PC-3 (cell line): ENCODE results near the gene MUTYH.
"Not testable (repeated sequence)": the region's sequence is repeated elsewhere in the genome, so short reads cannot be mapped to it uniquely, and the experiment has no call there.

ENCODE experiments used
- CTCF ChIP-seq: fragments of 300-600 bp; sonication (generic); conservative IDR thresholded peaks from 2 replicates; pipeline ENCODE4 v1.5.1; 2017; ENCODE audit warnings: antibody characterized with exemption, low read depth, mild to moderate bottlenecking, low read length
- EZH2 ChIP-seq: fragments of 300-600 bp; sonication (generic); IDR thresholded peaks from one replicate; pipeline ENCODE4 v1.6.1; 2017; ENCODE audit warnings: antibody characterized with exemption, mild to moderate bottlenecking, low read length; ENCODE audit not compliant: unreplicated experiment
- EZH2phosphoT487 ChIP-seq: fragments of 300-600 bp; sonication (generic); IDR thresholded peaks from 2 replicates; pipeline ENCODE4 v1.6.1; 2018; ENCODE audit warnings: mild to moderate bottlenecking, antibody characterized with exemption, low read length, borderline replicate concordance

GRCh38 chr1:45284858-45285257 is 55.4 kb downstream of the MUTYH start:
- TF ChIP-seq CTCF, EZH2phosphoT487, EZH2: not testable (repeated sequence)
